Measurements from ENCODE around the gene VEPH1. TPM values are rescaled to one million over a fixed set of nuclear protein-coding genes. Genes with fewer than 3 reads are reported as not detected.
A peak's percentile ranks its signal among the peaks of the same experiment; 100 is the strongest.

Gene VEPH1
- total and polyA plus RNA-seq, 9 of the 15 experiments (the other 6 are each of a cell fraction or from before 2014, with no cell fraction given): 4.5 to 15.6 (median 5.8) TPM

- TF ChIP-seq HDAC8 (tag; IDR thresholded peaks at IDR 0.05) (no peak), RBM34 (IDR thresholded peaks at IDR 0.05; ENCODE audit: borderline replicate concordance, insufficient read depth, low read length) (no peak), JUN (IDR thresholded peaks at IDR 0.05; ENCODE audit: borderline replicate concordance, low read depth, low read length) (peak; percentile 85), JUN (CRISPR knock-in tag; IDR thresholded peaks at IDR 0.05; ENCODE audit: borderline replicate concordance) (no peak), ZNF197 (CRISPR knock-in tag; IDR thresholded peaks at IDR 0.05; ENCODE audit: low read depth) (no peak), TGIF2 (CRISPR knock-in tag; IDR thresholded peaks at IDR 0.05) (no peak), HMG20A (CRISPR knock-in tag; conservative IDR thresholded peaks at IDR 0.05) (no peak), EHMT2 (IDR thresholded peaks at IDR 0.05) (peak; percentile 72; the same call in 1 of the 2 replicates), HNRNPL (IDR thresholded peaks at IDR 0.05; ENCODE audit: low read depth, low read length) (no peak), CSDE1 (IDR thresholded peaks at IDR 0.05) (no peak), ZNF253 (CRISPR knock-in tag; conservative IDR thresholded peaks at IDR 0.05) (no peak), SNRNP70 (optimal IDR thresholded peaks at IDR 0.05; ENCODE audit: low read depth, low read length) (no peak), RFX7 (CRISPR knock-in tag; IDR thresholded peaks at IDR 0.05) (no peak), SMARCC2 (IDR thresholded peaks at IDR 0.05; ENCODE audit: low read depth) (peak; percentile 63; the same call in 1 of the 2 replicates), ASH1L (IDR thresholded peaks at IDR 0.05; ENCODE audit: borderline replicate concordance, low read depth, partially characterized antibody) (no peak), PTTG1 (tag; IDR thresholded peaks at IDR 0.05; ENCODE audit: low read depth) (no peak), ZNF212 (CRISPR knock-in tag; IDR thresholded peaks at IDR 0.05) (0 out of 2 replicates have a peak, but pooled peaks have one; percentile 32), KDM4B (IDR thresholded peaks at IDR 0.05; ENCODE audit: borderline replicate concordance in 2 of 2, low read depth in 1 of 2) (no peak), ZNF217 (CRISPR knock-in tag; IDR thresholded peaks at IDR 0.05) (no peak)
- TF ChIP-seq, protein P1, sequence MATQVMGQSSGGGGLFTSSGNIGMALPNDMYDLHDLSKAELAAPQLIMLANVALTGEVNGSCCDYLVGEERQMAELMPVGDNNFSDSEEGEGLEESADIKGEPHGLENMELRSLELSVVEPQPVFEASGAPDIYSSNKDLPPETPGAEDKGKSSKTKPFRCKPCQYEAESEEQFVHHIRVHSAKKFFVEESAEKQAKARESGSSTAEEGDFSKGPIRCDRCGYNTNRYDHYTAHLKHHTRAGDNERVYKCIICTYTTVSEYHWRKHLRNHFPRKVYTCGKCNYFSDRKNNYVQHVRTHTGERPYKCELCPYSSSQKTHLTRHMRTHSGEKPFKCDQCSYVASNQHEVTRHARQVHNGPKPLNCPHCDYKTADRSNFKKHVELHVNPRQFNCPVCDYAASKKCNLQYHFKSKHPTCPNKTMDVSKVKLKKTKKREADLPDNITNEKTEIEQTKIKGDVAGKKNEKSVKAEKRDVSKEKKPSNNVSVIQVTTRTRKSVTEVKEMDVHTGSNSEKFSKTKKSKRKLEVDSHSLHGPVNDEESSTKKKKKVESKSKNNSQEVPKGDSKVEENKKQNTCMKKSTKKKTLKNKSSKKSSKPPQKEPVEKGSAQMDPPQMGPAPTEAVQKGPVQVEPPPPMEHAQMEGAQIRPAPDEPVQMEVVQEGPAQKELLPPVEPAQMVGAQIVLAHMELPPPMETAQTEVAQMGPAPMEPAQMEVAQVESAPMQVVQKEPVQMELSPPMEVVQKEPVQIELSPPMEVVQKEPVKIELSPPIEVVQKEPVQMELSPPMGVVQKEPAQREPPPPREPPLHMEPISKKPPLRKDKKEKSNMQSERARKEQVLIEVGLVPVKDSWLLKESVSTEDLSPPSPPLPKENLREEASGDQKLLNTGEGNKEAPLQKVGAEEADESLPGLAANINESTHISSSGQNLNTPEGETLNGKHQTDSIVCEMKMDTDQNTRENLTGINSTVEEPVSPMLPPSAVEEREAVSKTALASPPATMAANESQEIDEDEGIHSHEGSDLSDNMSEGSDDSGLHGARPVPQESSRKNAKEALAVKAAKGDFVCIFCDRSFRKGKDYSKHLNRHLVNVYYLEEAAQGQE (IDR thresholded peaks at IDR 0.05; ENCODE audit: borderline replicate concordance): peak; percentile 4; the same call in 1 of the 2 replicates
- TF ChIP-seq, protein P1 (CRISPR knock-in tag; IDR thresholded peaks at IDR 0.05; ENCODE audit: low read depth): no peak
- TF ChIP-seq, protein P2, sequence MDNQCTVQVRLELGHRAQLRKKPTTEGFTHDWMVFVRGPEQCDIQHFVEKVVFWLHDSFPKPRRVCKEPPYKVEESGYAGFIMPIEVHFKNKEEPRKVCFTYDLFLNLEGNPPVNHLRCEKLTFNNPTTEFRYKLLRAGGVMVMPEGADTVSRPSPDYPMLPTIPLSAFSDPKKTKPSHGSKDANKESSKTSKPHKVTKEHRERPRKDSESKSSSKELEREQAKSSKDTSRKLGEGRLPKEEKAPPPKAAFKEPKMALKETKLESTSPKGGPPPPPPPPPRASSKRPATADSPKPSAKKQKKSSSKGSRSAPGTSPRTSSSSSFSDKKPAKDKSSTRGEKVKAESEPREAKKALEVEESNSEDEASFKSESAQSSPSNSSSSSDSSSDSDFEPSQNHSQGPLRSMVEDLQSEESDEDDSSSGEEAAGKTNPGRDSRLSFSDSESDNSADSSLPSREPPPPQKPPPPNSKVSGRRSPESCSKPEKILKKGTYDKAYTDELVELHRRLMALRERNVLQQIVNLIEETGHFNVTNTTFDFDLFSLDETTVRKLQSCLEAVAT (IDR thresholded peaks at IDR 0.05): no peak
Observed at GRCh38 chr3:157512534-157512933, 9.3 kb upstream of the VEPH1 start (continued).
